ENCODE measurements around the gene ATR. TPM values are rescaled to one million over a fixed set of nuclear protein-coding genes. Genes with fewer than 3 reads are reported as not detected.
"Not testable (repeated sequence)": the region's sequence is repeated elsewhere in the genome, so short reads cannot be mapped to it uniquely, and the experiment has no call there.

Gene ATR
- total RNA-seq, 3 donors from 2014 or later, result 25.6 to 63.7 (median 39.0) TPM

- H3K4me3 ChIP-seq, result no peak overlapping the region
- TF ChIP-seq CTCF (IDR thresholded peaks at IDR 0.05), result no peak
- no peak for TF ChIP-seq POLR2A (IDR thresholded peaks at IDR 0.05)
- TF ChIP-seq POLR2AphosphoS5 (IDR thresholded peaks at IDR 0.05), result no peak
- no peak overlapping the region for H3K27ac ChIP-seq
- intact Hi-C loops (cut with DNase I; ENCODE audit: low total_unique reads), result no loop called here
- H3K4me1 ChIP-seq, result no peaks in the 10 kb centered on the region
- H3K36me3 ChIP-seq, result no peaks in the 10 kb centered on the region
- no peaks in the 10 kb centered on the region for H3K27me3 ChIP-seq
- H3K9me3 ChIP-seq, result no peaks in the 10 kb centered on the region
- no peak for DNase-seq (ENCODE audit: low spot score in 2 of 2)
Measured at GRCh38 chr3:142611206-142611605, 32.7 kb upstream of the ATR start.

- Histone ChIP-seq H3K9me3 (no peaks in the 10 kb centered on the region), H3K4me3 (no peak overlapping the region), H3K4me1 (no peaks in the 10 kb centered on the region), H3K27me3 (no peaks in the 10 kb centered on the region), H3K36me3 (no peaks in the 10 kb centered on the region), H3K27ac (no peak overlapping the region)
- intact Hi-C loops (cut with DNase I; ENCODE audit: low total_unique reads), result no loop called here
- no peak for DNase-seq (ENCODE audit: low spot score in 2 of 2)
- TF ChIP-seq CTCF (IDR thresholded peaks at IDR 0.05) (no peak), POLR2AphosphoS5 (IDR thresholded peaks at IDR 0.05) (no peak), POLR2A (IDR thresholded peaks at IDR 0.05) (no peak)
Measured at GRCh38 chr3:142609136-142609535, 30.6 kb upstream of the ATR start.

GRCh38 chr3:142608631-142609030 is 30.1 kb upstream of the ATR start:
- TF ChIP-seq CTCF (IDR thresholded peaks at IDR 0.05) (no peak), POLR2A (IDR thresholded peaks at IDR 0.05) (no peak), POLR2AphosphoS5 (IDR thresholded peaks at IDR 0.05) (no peak)
- Histone ChIP-seq H3K36me3 (no peaks in the 10 kb centered on the region), H3K4me3 (no peak overlapping the region), H3K9me3 (no peaks in the 10 kb centered on the region), H3K4me1 (no peaks in the 10 kb centered on the region), H3K27ac (no peak overlapping the region), H3K27me3 (no peaks in the 10 kb centered on the region)
- DNase-seq (ENCODE audit: low spot score in 2 of 2), result no peak
- intact Hi-C loops (cut with DNase I; ENCODE audit: low total_unique reads), result no loop called here

- Histone ChIP-seq H3K27ac (no peak overlapping the region), H3K4me3 (no peak overlapping the region), H3K9me3 (no peaks in the 10 kb centered on the region), H3K36me3 (no peaks in the 10 kb centered on the region), H3K27me3 (no peaks in the 10 kb centered on the region), H3K4me1 (no peaks in the 10 kb centered on the region)
- intact Hi-C loops (cut with DNase I; ENCODE audit: low total_unique reads), result no loop called here
- TF ChIP-seq POLR2A (IDR thresholded peaks at IDR 0.05) (no peak), CTCF (IDR thresholded peaks at IDR 0.05) (no peak), POLR2AphosphoS5 (IDR thresholded peaks at IDR 0.05) (no peak)
- no peak for DNase-seq (ENCODE audit: low spot score in 2 of 2)
Measured at GRCh38 chr3:142604940-142605339, 26.4 kb upstream of the ATR start.

- H3K36me3 ChIP-seq; intact Hi-C loops (cut with DNase I; ENCODE audit: low total_unique reads); DNase-seq (ENCODE audit: low spot score in 2 of 2): not testable (repeated sequence)
Measured at GRCh38 chr3:142603386-142603705, 24.8 kb upstream of the ATR start.

More at GRCh38 chr3:142603386-142603705, 24.8 kb upstream of the ATR start:
- not testable (repeated sequence) for H3K4me1 ChIP-seq, H3K27me3 ChIP-seq, H3K27ac ChIP-seq, H3K4me3 ChIP-seq, H3K9me3 ChIP-seq

Data from breast epithelium (tissue), 4 donors.